NCI-H510A (cell line): ENCODE results near the gene POLE2.
"Not testable (repeated sequence)": the region's sequence is repeated elsewhere in the genome, so short reads cannot be mapped to it uniquely, and the experiment has no call there.

Experiments used
- DNase-seq: peaks from one replicate; lab custom pipeline; 2025; lab: John Stamatoyannopoulos, UW

POLE2 gene

GRCh38 chr14:49687942-49688700 lies at the start of gene POLE2:
Gene POLE2, minus strand, starts transcription at chr14:49688214. Its CDS starts 11 bp downstream, at chr14:49688203.
- peak; percentile 68 for DNase-seq

- not testable (repeated sequence) for DNase-seq
These were observed 47.7 kb upstream of the POLE2 start for GRCh38 chr14:49735669-49736068.

GRCh38 chr14:49733836-49734235 lies 45.8 kb upstream of the POLE2 start:
- no peak for DNase-seq

GRCh38 chr14:49732896-49733295 lies 44.9 kb upstream of the POLE2 start:
- no peak for DNase-seq

- DNase-seq, result no peak
These were observed 39.2 kb upstream of the POLE2 start for GRCh38 chr14:49727171-49727570.

GRCh38 chr14:49721733-49722435 lies 33.9 kb upstream of the POLE2 start:
- DNase-seq, result not testable (repeated sequence)

- DNase-seq, result no peak
These were observed 32.7 kb upstream of the POLE2 start for GRCh38 chr14:49720744-49721143.

- not testable (repeated sequence) for DNase-seq
These were observed 23.0 kb upstream of the POLE2 start for GRCh38 chr14:49710993-49711392.

GRCh38 chr14:49704471-49704870 lies 16.5 kb upstream of the POLE2 start:
- not testable (repeated sequence) for DNase-seq

- DNase-seq, result no peak
These were observed 16.0 kb upstream of the POLE2 start for GRCh38 chr14:49703965-49704364.

GRCh38 chr14:49702725-49703124 lies 14.7 kb upstream of the POLE2 start:
- DNase-seq, result no peak

- not testable (repeated sequence) for DNase-seq
These were observed 5.7 kb upstream of the POLE2 start for GRCh38 chr14:49693735-49694124.

- DNase-seq, result peak; percentile 73
These were observed 5.1 kb upstream of the POLE2 start, which contains the start of gene KLHDC1 for GRCh38 chr14:49692811-49693734. Gene KLHDC1, plus strand, starts transcription at chr14:49693120. Its CDS starts 75 bp downstream, at chr14:49693195.

GRCh38 chr14:49692193-49692757 lies 4.3 kb upstream of the POLE2 start:
- no peak for DNase-seq

GRCh38 chr14:49691031-49691430 lies 3.0 kb upstream of the POLE2 start:
- no peak for DNase-seq

GRCh38 chr14:49688701-49689030 lies 652 bp upstream of the POLE2 start:
- DNase-seq, result no peak

- DNase-seq, result no peak
These were observed 1.6 kb downstream of the POLE2 start for GRCh38 chr14:49686425-49686824.

GRCh38 chr14:49679271-49679670 lies 8.7 kb downstream of the POLE2 start:
- no peak for DNase-seq

- DNase-seq, result no peak
These were observed 10.4 kb downstream of the POLE2 start for GRCh38 chr14:49677643-49678042.

GRCh38 chr14:49673586-49673985 lies 14.4 kb downstream of the POLE2 start:
- DNase-seq, result no peak

- no peak for DNase-seq
These were observed 17.5 kb downstream of the POLE2 start for GRCh38 chr14:49670475-49670874.
